HepG2 (cell line): ENCODE data around the gene UNC5C. TPM values are rescaled to one million over a fixed set of nuclear protein-coding genes. Genes with fewer than 3 reads are reported as not detected.

Experiments
- ATAC-seq: fragments of 200-7000 bp; cut with Tn5 transposase; 3 replicates; pipeline ENCODE4 v1.9.1; 2020; ENCODE audit warnings: mild to moderate bottlenecking, moderate library complexity
- BruUV-seq: library from RNA; stranded (reverse); fragments of 400-500 nt; replicated peaks from 2 replicates; lab custom pipeline; 2021; lab: Mats Ljungman, UMichigan
- CTCF ChIA-PET: fragments of 300-600 bp; formaldehyde crosslinking; extraction: SDS; loops from one replicate; lab custom pipeline; 2021; ENCODE audit warnings: low total read pairs, inconsistent platforms, low intra/inter-chr PET ratio; lab: Yijun Ruan, JAX
- POLR2A ChIA-PET: fragments of 350-600 bp; sonication (Branson Sonifier 250); formaldehyde crosslinking; loops from one replicate; lab custom pipeline; 2020; ENCODE audit warnings: antibody characterized with exemption, inconsistent platforms; lab: Yijun Ruan, JAX
- DNase-seq: peaks from one replicate; pipeline ENCODE4 v3.0.0-alpha.2; 2015; ENCODE audit warnings: low spot score
- FAIRE-seq: peaks from 3 replicates; lab custom pipeline; 2011; peaks lifted over from hg19 to GRCh38; lab: Jason Lieb, UNC
- H2AFZ ChIP-seq: one replicate; pipeline ENCODE4 v1.6.1; 2011; ENCODE audit warnings: low read length, inconsistent platforms
- H3K27ac ChIP-seq: fragments of 300-600 bp; 3 replicates; pipeline ENCODE4 v1.8.0; 2011; ENCODE audit warnings: mixed run types, mild to moderate bottlenecking, mixed read lengths, low read length, inconsistent platforms; ENCODE audit not compliant: insufficient read depth; ENCODE audit errors: extremely low read length
- H3K27me3 ChIP-seq, 2 experiments: fragments of 200-600 bp in 1 of 2; 2 replicates in 1 of 2; 3 replicates in 1 of 2; pipeline versions ENCODE4 v1.6.0 to v1.8.0; 2011; ENCODE audit warnings: low read length in 2 of 2, mild to moderate bottlenecking in 2 of 2, moderate library complexity in 2 of 2, inconsistent platforms in 1 of 2; ENCODE audit not compliant: insufficient read depth in 2 of 2, control insufficient read depth in 1 of 2
- H3K36me3 ChIP-seq, 2 experiments: fragments of 200-600 bp in 1 of 2; replicated peaks in 1 of 2; 2 replicates in 1 of 2; 3 replicates in 1 of 2; pipeline versions ENCODE4 v1.5.1 to v1.8.0; 2011; ENCODE audit warnings: low read length in 2 of 2, inconsistent platforms in 1 of 2; ENCODE audit not compliant: insufficient read depth in 2 of 2, control insufficient read depth in 1 of 2
- H3K4me1 ChIP-seq: 2 replicates; pipeline ENCODE4 v1.5.1; 2012; ENCODE audit warnings: low read length, inconsistent platforms; ENCODE audit not compliant: insufficient read depth
- H3K4me2 ChIP-seq: 2 replicates; pipeline ENCODE4 v1.6.0; 2011; ENCODE audit warnings: low read depth, low read length, inconsistent platforms
- H3K4me3 ChIP-seq, 3 experiments: fragments of 200-600 bp in 1 of 3; sonication (generic), shearing (Covaris generic) in 1 of 3; replicated peaks in 1 of 3; 2 replicates each; pipeline ENCODE4 v1.5.1; 2011 to 2016; ENCODE audit warnings: low read length in 3 of 3, inconsistent platforms in 2 of 3, low read depth in 2 of 3, mild to moderate bottlenecking in 2 of 3, control low read depth in 1 of 3, mixed read lengths in 1 of 3; ENCODE audit not compliant: insufficient read depth in 1 of 3
- H3K79me2 ChIP-seq: one replicate; pipeline ENCODE4 v1.6.1; 2011; ENCODE audit warnings: low read length, inconsistent platforms; ENCODE audit not compliant: insufficient read depth
- H3K9ac ChIP-seq: 2 replicates; pipeline ENCODE4 v1.6.0; 2011; ENCODE audit warnings: mild to moderate bottlenecking, low read depth, low read length, inconsistent platforms; ENCODE audit not compliant: insufficient read depth
- H3K9me3 ChIP-seq: 2 replicates; pipeline ENCODE4 v1.5.1; 2012; ENCODE audit warnings: mild to moderate bottlenecking, low read length
- H4K20me1 ChIP-seq: 2 replicates; pipeline ENCODE4 v1.6.0; 2011; ENCODE audit warnings: inconsistent platforms, mild to moderate bottlenecking, low read length, moderate library complexity; ENCODE audit not compliant: insufficient read depth
- ATF2 ChIP-seq: sonication (generic); formaldehyde crosslinking; IDR thresholded peaks from 2 replicates; pipeline ENCODE4 v1.4.0; 2020; ENCODE audit warnings: missing genetic modification reagents
- KAT8 ChIP-seq: IDR thresholded peaks from 2 replicates; pipeline ENCODE4 v1.6.1; 2016; ENCODE audit warnings: missing genetic modification reagents, missing compliant biosample characterization
- NFKBIZ ChIP-seq: IDR thresholded peaks from 2 replicates; pipeline ENCODE4 v1.6.1; 2018; ENCODE audit warnings: missing genetic modification reagents, missing compliant biosample characterization
- ZBTB37 ChIP-seq: sonication (generic); formaldehyde crosslinking; IDR thresholded peaks from 2 replicates; pipeline ENCODE4 v1.4.0; 2020; ENCODE audit warnings: mild to moderate bottlenecking, missing genetic modification reagents
- ZNF33A ChIP-seq: sonication (generic); formaldehyde crosslinking; IDR thresholded peaks from 2 replicates; pipeline ENCODE4 v1.5.1; 2020; ENCODE audit warnings: missing genetic modification reagents, mild to moderate bottlenecking, moderate library complexity, borderline replicate concordance
- ZNF672 ChIP-seq: sonication (generic); formaldehyde crosslinking; IDR thresholded peaks from 2 replicates; pipeline ENCODE4 v1.8.1; 2022; ENCODE audit warnings: missing genetic modification reagents
- ZSCAN5A ChIP-seq: sonication (generic); formaldehyde crosslinking; IDR thresholded peaks from 2 replicates; pipeline ENCODE4 v1.8.0; 2022; ENCODE audit warnings: mild to moderate bottlenecking, missing genetic modification reagents, borderline replicate concordance
- in situ Hi-C: cut with HindIII; loops from 2 replicates; pipeline ENCODE4 v1.10.0; 2017; ENCODE audit warnings: low pct_unique_long_range_greater_than_20kb; ENCODE audit not compliant: extremely low pct_ligation_motif_present
- intact Hi-C: fragments of 100-400 bp; cut with micrococcal nuclease; formaldehyde crosslinking; loops from one replicate; pipeline ENCODE4 v1.10.0; 2022; ENCODE audit not compliant: unreplicated experiment
- polyA plus RNA-seq, 8 experiments: library from polyadenylated mRNA; depleted of rRNA in 3 of 8; stranded (reverse) in 7 of 8; unstranded in 1 of 8; fragments of >200 nt; fragmentation: Illumina TruSeq in 4 of 8; extraction: Trizol in 4 of 8; gene quantifications; 2 replicates each; pipeline versions ENCODE4 v1.2.1 to v1.2.3, GENCODE V29; 2011 to 2016; ENCODE audit warnings: low read depth in 4 of 8, missing spikeins in 1 of 8, mixed read lengths in 1 of 8; ENCODE audit not compliant: insufficient read depth in 1 of 8
- total RNA-seq, 5 experiments: library from RNA; depleted of rRNA; stranded (reverse); fragments of >200 nt; fragmentation: Illumina TruSeq; extraction: Trizol; gene quantifications; 2 replicates each; pipeline ENCODE4 v1.2.3, GENCODE V29; 2016; ENCODE audit warnings: low read depth in 1 of 5

The UNC5C gene
- total and polyA plus RNA-seq, 2 of the 13 experiments (the other 11 are each of a cell fraction or from before 2014, with no cell fraction given), result not detected

- no peak for TF ChIP-seq ZSCAN5A (CRISPR knock-in tag)
- no peak for TF ChIP-seq ZNF33A
- TF ChIP-seq ZNF672, result no peak
- TF ChIP-seq ZBTB37 (CRISPR knock-in tag), result no peak
- TF ChIP-seq ATF2 (CRISPR knock-in tag), result no peak
- TF ChIP-seq KAT8, result no peak
- no peak for TF ChIP-seq NFKBIZ
- H3K4me2 ChIP-seq, result no peak overlapping the region
- no TSS peak for BruUV-seq
- in situ Hi-C loops, result no loop called here
- no peaks in the 10 kb centered on the region for H4K20me1 ChIP-seq
- FAIRE-seq (no peak), DNase-seq (no peak), ATAC-seq (no peak)
- no peaks in the 10 kb centered on the region for H3K27me3 ChIP-seq
- no peaks in the 10 kb centered on the region for H3K9me3 ChIP-seq
- no peak overlapping the region for H2AFZ ChIP-seq
- no peaks in the 10 kb centered on the region for H3K4me1 ChIP-seq
- no peaks in the 10 kb centered on the region for H3K36me3 ChIP-seq
- ChIA-PET CTCF (no interaction called here), POLR2A (no interaction called here)
- no peak overlapping the region for H3K9ac ChIP-seq
- no peak overlapping the region for H3K27ac ChIP-seq
- no peaks in the 10 kb centered on the region for H3K79me2 ChIP-seq
- intact Hi-C loops, result no loop called here
- H3K4me3 ChIP-seq, result no peak overlapping the region
Observed at GRCh38 chr4:95231681-95232080, 317.1 kb downstream of the UNC5C start.
